ENCODE results near the gene EBF3. TPM values are rescaled to one million over a fixed set of nuclear protein-coding genes. Genes with fewer than 3 reads are reported as not detected.

The EBF3 gene, protein sequence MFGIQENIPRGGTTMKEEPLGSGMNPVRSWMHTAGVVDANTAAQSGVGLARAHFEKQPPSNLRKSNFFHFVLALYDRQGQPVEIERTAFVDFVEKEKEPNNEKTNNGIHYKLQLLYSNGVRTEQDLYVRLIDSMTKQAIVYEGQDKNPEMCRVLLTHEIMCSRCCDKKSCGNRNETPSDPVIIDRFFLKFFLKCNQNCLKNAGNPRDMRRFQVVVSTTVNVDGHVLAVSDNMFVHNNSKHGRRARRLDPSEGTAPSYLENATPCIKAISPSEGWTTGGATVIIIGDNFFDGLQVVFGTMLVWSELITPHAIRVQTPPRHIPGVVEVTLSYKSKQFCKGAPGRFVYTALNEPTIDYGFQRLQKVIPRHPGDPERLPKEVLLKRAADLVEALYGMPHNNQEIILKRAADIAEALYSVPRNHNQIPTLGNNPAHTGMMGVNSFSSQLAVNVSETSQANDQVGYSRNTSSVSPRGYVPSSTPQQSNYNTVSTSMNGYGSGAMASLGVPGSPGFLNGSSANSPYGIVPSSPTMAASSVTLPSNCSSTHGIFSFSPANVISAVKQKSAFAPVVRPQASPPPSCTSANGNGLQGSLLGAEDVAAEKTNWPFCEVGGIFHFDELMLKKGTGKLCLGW
- 0.11 to 0.21 TPM (median 0.16 TPM) in 5 replicates for total RNA-seq (2022; extraction: Qiagen RNA extraction; ENCODE audit: low read depth)

DNA sequence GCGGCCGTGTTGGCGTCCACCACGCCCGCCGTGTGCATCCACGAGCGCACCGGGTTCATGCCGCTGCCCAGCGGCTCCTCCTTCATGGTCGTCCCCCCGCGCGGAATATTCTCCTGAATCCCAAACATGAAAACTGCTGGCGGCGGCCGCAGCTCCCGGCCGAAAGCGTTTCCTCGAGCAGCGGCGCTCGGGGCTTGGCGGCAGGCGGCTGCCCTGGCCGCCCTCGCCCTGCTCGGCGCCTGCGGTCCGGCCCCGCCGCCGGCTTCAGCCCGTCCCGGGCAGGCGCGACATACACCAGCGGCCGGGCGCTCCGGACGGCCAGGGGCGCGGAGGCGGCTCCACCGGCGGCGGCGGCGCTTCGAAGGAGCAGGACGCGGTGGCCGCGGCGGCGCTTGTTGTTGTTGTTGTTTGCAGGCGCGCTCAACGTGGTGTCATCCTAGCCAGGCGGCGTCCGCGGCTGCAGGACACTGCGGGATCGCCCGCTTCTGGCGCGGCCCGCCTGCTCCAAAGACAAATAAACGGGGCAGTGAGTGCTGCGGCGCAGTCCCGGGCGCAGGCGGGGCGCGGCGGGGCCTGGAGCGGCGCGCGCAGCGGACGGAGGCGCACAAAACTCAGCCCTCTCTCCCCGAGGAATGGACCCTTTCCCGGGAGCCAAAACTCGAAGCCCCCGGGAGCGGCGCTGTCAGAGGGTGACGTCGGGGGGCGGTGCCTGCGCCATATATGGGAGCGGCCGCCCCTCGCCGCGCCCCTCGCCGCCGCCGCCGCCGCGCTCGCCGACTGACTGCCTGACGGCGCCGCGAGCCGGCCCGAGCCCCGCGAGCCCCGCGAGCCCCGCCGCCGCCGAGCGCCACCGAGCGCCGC lies at the start of gene EBF3:
TSS of gene EBF3 (minus strand) at position 634 of the 861 bp plus-strand sequence. CDS start at position 128, 506 bp downstream.

Other genes starting within 250 kb of the EBF3 start
- 0.49 to 1.0 TPM (median 0.80 TPM) in 5 replicates for gene C10orf143, start 146.6 kb upstream of the EBF3 start, total RNA-seq (2022; extraction: Qiagen RNA extraction; ENCODE audit: low read depth)
- gene GLRX3, start 172.1 kb upstream of the EBF3 start, total RNA-seq (2022; extraction: Qiagen RNA extraction; ENCODE audit: low read depth), result 215 to 262 TPM (median 225 TPM) in 5 replicates

All from A549 treated with CpdA at 1 μM for 4 hours (cell line).